Smooth muscle cell of the brain vasculature (primary cell): Measurements from ENCODE around the gene HS3ST5.
"Not testable (repeated sequence)": the region's sequence is repeated elsewhere in the genome, so short reads cannot be mapped to it uniquely, and the experiment has no call there.

Experiments used
- DNase-seq: peaks from one replicate; pipeline ENCODE4 v3.0.0-alpha.2; 2012; ENCODE audit warnings: low read depth, low spot score

Gene HS3ST5

GRCh38 chr6:114280239-114280982, 62.4 kb downstream of the HS3ST5 start:
- DNase-seq, result no peak

- DNase-seq, result no peak
Observed at GRCh38 chr6:114277220-114277619, 65.6 kb downstream of the HS3ST5 start.

GRCh38 chr6:114276783-114277182, 66.0 kb downstream of the HS3ST5 start:
- DNase-seq, result no peak

- DNase-seq, result no peak
Observed at GRCh38 chr6:114274836-114275235, 68.0 kb downstream of the HS3ST5 start.

GRCh38 chr6:114272582-114272981, 70.2 kb downstream of the HS3ST5 start:
- no peak for DNase-seq

GRCh38 chr6:114271405-114271804, 71.4 kb downstream of the HS3ST5 start:
- DNase-seq, result no peak

GRCh38 chr6:114267897-114268296, 74.9 kb downstream of the HS3ST5 start:
- no peak for DNase-seq

GRCh38 chr6:114260810-114261209, 82.0 kb downstream of the HS3ST5 start:
- no peak for DNase-seq

- DNase-seq, result no peak
Observed at GRCh38 chr6:114258376-114258775, 84.4 kb downstream of the HS3ST5 start.

GRCh38 chr6:114253431-114253830, 89.4 kb downstream of the HS3ST5 start:
- no peak for DNase-seq

GRCh38 chr6:114249522-114249921, 93.3 kb downstream of the HS3ST5 start:
- no peak for DNase-seq

GRCh38 chr6:114247101-114247500, 95.7 kb downstream of the HS3ST5 start:
- no peak for DNase-seq

GRCh38 chr6:114240796-114241195, 102.0 kb downstream of the HS3ST5 start:
- DNase-seq, result no peak

- no peak for DNase-seq
Observed at GRCh38 chr6:114228675-114229074, 114.1 kb downstream of the HS3ST5 start.

GRCh38 chr6:114227944-114228468, 114.8 kb downstream of the HS3ST5 start:
- no peak for DNase-seq

- no peak for DNase-seq
Observed at GRCh38 chr6:114220241-114220640, 122.6 kb downstream of the HS3ST5 start.

GRCh38 chr6:114218437-114219340, 124.1 kb downstream of the HS3ST5 start:
- no peak for DNase-seq

- not testable (repeated sequence) for DNase-seq
Observed at GRCh38 chr6:114217996-114218395, 124.8 kb downstream of the HS3ST5 start.

- DNase-seq, result no peak
Observed at GRCh38 chr6:114216789-114217467, 125.9 kb downstream of the HS3ST5 start.

- DNase-seq, result no peak
Observed at GRCh38 chr6:114210467-114210866, 132.4 kb downstream of the HS3ST5 start.

- DNase-seq, result no peak
Observed at GRCh38 chr6:114203460-114203859, 139.4 kb downstream of the HS3ST5 start.

GRCh38 chr6:114202389-114202788, 140.4 kb downstream of the HS3ST5 start:
- no peak for DNase-seq
